GM23338 (cell line): ENCODE results near the gene EYA2. TPM values are rescaled to one million over a fixed set of nuclear protein-coding genes. Genes with fewer than 3 reads are reported as not detected.

Source experiments
- ATAC-seq: fragments of 200-7000 bp; cut with Tn5 transposase; 3 replicates; pipeline ENCODE4 v1.9.1; 2020
- DNase-seq: peaks from one replicate; pipeline ENCODE4 v3.0.0-alpha.2; 2015; ENCODE audit warnings: low spot score
- H2AFZ ChIP-seq: fragments of 200-600 bp; sonication (generic); 2 replicates; pipeline ENCODE4 v1.8.0; 2016; ENCODE audit warnings: antibody characterized with exemption, mild to moderate bottlenecking, moderate library complexity
- H3F3A ChIP-seq: fragments of 200-600 bp; sonication (generic); replicated peaks from 2 replicates; pipeline ENCODE4 v1.8.0; 2017; ENCODE audit warnings: antibody characterized with exemption, mixed run types, low read depth
- H3K27ac ChIP-seq: fragments of 200-600 bp; sonication (generic); 2 replicates; pipeline ENCODE4 v1.6.1; 2016; ENCODE audit warnings: low read depth
- H3K27me3 ChIP-seq: fragments of 200-600 bp; sonication (generic); 2 replicates; pipeline ENCODE4 v1.8.0; 2016; ENCODE audit warnings: mild to moderate bottlenecking, mixed run types, moderate library complexity; ENCODE audit not compliant: insufficient read depth
- H3K36me3 ChIP-seq: fragments of 200-600 bp; sonication (generic); 2 replicates; pipeline ENCODE4 v1.8.0; 2016; ENCODE audit warnings: mild to moderate bottlenecking; ENCODE audit not compliant: insufficient read depth
- H3K4me1 ChIP-seq: fragments of 200-600 bp; sonication (generic); 2 replicates; pipeline ENCODE4 v1.8.0; 2016; ENCODE audit warnings: mild to moderate bottlenecking, moderate library complexity; ENCODE audit not compliant: insufficient read depth
- H3K4me2 ChIP-seq: fragments of 200-600 bp; sonication (generic); 2 replicates; pipeline ENCODE4 v1.7.1; 2017; ENCODE audit warnings: mixed run types
- H3K4me3 ChIP-seq: fragments of 200-600 bp; sonication (generic); 2 replicates; pipeline ENCODE4 v1.6.1; 2016; ENCODE audit warnings: mixed run types
- H3K79me2 ChIP-seq: fragments of 200-600 bp; sonication (generic); replicated peaks from 2 replicates; pipeline ENCODE4 v1.8.0; 2017; ENCODE audit warnings: mild to moderate bottlenecking; ENCODE audit not compliant: insufficient read depth
- H3K9me2 ChIP-seq: fragments of 200-600 bp; sonication (generic); 2 replicates; pipeline ENCODE4 v1.8.0; 2017; ENCODE audit not compliant: insufficient read depth
- H4K20me1 ChIP-seq: fragments of 200-600 bp; sonication (generic); replicated peaks from 2 replicates; pipeline ENCODE4 v1.8.0; 2017; ENCODE audit warnings: mild to moderate bottlenecking; ENCODE audit not compliant: insufficient read depth
- H3K27ac Mint-ChIP-seq: 2 replicates; pipeline ENCODE4 v1.8.0; 2020; ENCODE audit warnings: inconsistent platforms, mild to moderate bottlenecking, moderate library complexity, mixed read lengths
- H3K27me3 Mint-ChIP-seq: 3 replicates; pipeline ENCODE4 v1.8.0; 2022; ENCODE audit warnings: low read depth, mild to moderate bottlenecking, moderate library complexity, mixed read lengths, inconsistent platforms; ENCODE audit not compliant: insufficient read depth, poor library complexity
- H3K36me3 Mint-ChIP-seq: 3 replicates; pipeline ENCODE4 v1.8.0; 2021; ENCODE audit warnings: low read depth, mild to moderate bottlenecking, inconsistent platforms, moderate library complexity, mixed read lengths
- H3K4me1 Mint-ChIP-seq: 3 replicates; pipeline ENCODE4 v1.8.0; 2020; ENCODE audit warnings: mild to moderate bottlenecking, inconsistent platforms, mixed read lengths
- H3K4me3 Mint-ChIP-seq: 3 replicates; pipeline ENCODE4 v1.8.0; 2021; ENCODE audit warnings: moderate library complexity, mild to moderate bottlenecking, inconsistent platforms, mixed read lengths
- H3K9me3 Mint-ChIP-seq: 3 replicates; pipeline ENCODE4 v1.8.0; 2020; ENCODE audit warnings: moderate library complexity, mild to moderate bottlenecking, inconsistent platforms, mixed read lengths
- CREB1 ChIP-seq: fragments of 250-450 bp; sonication (Bioruptor Pico); IDR thresholded peaks from 2 replicates; pipeline ENCODE4 v1.5.0; 2020; ENCODE audit warnings: low read depth, mild to moderate bottlenecking, moderate library complexity
- EZH2 ChIP-seq: fragments of 200-600 bp; sonication (generic); IDR thresholded peaks from one replicate; pipeline ENCODE4 v1.8.0; 2017; ENCODE audit warnings: antibody characterized with exemption, mild to moderate bottlenecking, low read depth; ENCODE audit not compliant: unreplicated experiment
- EZH2phosphoT487 ChIP-seq: fragments of 200-600 bp; sonication (generic); IDR thresholded peaks from one replicate; pipeline ENCODE4 v1.8.1; 2018; ENCODE audit warnings: antibody characterized with exemption; ENCODE audit not compliant: unreplicated experiment
- POLR2AphosphoS5 ChIP-seq: IDR thresholded peaks from 2 replicates; pipeline ENCODE4 v1.6.1; 2016; ENCODE audit warnings: antibody characterized with exemption, low read depth
- ZNF331 ChIP-seq: fragments of 250-450 bp; sonication (Bioruptor Pico); IDR thresholded peaks from 2 replicates; pipeline ENCODE4 v1.5.0; 2020; ENCODE audit warnings: low read depth, mild to moderate bottlenecking, moderate library complexity
- polyA plus RNA-seq: library from polyadenylated mRNA; unstranded; fragments of >200 nt; fragmentation: Nextera tagmentation; extraction: Ambion mirVana; gene quantifications from 2 replicates; pipeline ENCODE4 v1.2.1, GENCODE V29; 2016
- total RNA-seq: library from RNA; depleted of rRNA; stranded (reverse); fragments of >200 nt; shearing (Covaris generic); gene quantifications from 2 replicates; pipeline ENCODE4 v1.2.3, GENCODE V29; 2014
- TF ChIP-seq, protein P1 (sequence below): fragments of 250-450 bp; sonication (Bioruptor Pico); IDR thresholded peaks from 2 replicates; pipeline ENCODE4 v1.5.0; 2020; ENCODE audit warnings: mild to moderate bottlenecking, moderate library complexity

Gene EYA2
- total and polyA plus RNA-seq, 2 experiments from 2014 or later = 0.50 to 0.56 TPM

DNA sequence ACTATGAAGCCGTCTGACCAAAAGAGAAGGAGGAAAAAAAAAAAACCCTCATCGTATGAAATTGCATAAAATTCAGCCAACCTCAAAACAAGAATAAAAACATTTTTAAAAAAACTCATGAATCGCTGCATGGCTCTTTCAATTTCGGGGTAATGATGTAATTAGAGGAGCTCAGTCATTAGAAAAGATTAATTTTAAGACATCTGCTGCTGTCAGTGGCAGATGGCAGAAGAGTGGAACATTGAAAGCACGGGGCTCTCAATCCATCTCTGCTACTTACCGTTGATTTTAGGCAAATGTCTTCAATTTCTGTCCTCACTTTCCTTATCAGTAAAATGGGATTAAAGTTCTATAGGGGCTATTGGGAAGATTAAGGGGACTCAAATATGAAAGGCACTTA, 79.1 kb downstream of the EYA2 start (continued):
- TF ChIP-seq, protein P1, sequence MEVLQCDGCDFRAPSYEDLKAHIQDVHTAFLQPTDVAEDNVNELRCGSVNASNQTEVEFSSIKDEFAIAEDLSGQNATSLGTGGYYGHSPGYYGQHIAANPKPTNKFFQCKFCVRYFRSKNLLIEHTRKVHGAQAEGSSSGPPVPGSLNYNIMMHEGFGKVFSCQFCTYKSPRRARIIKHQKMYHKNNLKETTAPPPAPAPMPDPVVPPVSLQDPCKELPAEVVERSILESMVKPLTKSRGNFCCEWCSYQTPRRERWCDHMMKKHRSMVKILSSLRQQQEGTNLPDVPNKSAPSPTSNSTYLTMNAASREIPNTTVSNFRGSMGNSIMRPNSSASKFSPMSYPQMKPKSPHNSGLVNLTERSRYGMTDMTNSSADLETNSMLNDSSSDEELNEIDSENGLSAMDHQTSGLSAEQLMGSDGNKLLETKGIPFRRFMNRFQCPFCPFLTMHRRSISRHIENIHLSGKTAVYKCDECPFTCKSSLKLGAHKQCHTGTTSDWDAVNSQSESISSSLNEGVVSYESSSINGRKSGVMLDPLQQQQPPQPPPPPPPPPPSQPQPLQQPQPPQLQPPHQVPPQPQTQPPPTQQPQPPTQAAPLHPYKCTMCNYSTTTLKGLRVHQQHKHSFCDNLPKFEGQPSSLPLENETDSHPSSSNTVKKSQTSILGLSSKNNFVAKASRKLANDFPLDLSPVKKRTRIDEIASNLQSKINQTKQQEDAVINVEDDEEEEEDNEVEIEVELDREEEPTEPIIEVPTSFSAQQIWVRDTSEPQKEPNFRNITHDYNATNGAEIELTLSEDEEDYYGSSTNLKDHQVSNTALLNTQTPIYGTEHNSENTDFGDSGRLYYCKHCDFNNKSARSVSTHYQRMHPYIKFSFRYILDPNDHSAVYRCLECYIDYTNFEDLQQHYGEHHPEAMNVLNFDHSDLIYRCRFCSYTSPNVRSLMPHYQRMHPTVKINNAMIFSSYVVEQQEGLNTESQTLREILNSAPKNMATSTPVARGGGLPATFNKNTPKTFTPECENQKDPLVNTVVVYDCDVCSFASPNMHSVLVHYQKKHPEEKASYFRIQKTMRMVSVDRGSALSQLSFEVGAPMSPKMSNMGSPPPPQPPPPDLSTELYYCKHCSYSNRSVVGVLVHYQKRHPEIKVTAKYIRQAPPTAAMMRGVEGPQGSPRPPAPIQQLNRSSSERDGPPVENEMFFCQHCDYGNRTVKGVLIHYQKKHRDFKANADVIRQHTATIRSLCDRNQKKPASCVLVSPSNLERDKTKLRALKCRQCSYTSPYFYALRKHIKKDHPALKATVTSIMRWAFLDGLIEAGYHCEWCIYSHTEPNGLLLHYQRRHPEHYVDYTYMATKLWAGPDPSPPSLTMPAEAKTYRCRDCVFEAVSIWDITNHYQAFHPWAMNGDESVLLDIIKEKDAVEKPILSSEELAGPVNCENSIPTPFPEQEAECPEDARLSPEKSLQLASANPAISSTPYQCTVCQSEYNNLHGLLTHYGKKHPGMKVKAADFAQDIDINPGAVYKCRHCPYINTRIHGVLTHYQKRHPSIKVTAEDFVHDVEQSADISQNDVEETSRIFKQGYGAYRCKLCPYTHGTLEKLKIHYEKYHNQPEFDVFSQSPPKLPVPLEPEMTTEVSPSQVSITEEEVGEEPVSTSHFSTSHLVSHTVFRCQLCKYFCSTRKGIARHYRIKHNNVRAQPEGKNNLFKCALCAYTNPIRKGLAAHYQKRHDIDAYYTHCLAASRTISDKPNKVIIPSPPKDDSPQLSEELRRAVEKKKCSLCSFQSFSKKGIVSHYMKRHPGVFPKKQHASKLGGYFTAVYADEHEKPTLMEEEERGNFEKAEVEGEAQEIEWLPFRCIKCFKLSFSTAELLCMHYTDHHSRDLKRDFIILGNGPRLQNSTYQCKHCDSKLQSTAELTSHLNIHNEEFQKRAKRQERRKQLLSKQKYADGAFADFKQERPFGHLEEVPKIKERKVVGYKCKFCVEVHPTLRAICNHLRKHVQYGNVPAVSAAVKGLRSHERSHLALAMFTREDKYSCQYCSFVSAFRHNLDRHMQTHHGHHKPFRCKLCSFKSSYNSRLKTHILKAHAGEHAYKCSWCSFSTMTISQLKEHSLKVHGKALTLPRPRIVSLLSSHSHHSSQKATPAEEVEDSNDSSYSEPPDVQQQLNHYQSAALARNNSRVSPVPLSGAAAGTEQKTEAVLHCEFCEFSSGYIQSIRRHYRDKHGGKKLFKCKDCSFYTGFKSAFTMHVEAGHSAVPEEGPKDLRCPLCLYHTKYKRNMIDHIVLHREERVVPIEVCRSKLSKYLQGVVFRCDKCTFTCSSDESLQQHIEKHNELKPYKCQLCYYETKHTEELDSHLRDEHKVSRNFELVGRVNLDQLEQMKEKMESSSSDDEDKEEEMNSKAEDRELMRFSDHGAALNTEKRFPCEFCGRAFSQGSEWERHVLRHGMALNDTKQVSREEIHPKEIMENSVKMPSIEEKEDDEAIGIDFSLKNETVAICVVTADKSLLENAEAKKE (CRISPR knock-in tag) = no peak
- TF ChIP-seq ZNF331 = no peak
- TF ChIP-seq POLR2AphosphoS5 = no peak
- TF ChIP-seq CREB1 (CRISPR knock-in tag) = no peak
- TF ChIP-seq EZH2phosphoT487 = no peak

DNA sequence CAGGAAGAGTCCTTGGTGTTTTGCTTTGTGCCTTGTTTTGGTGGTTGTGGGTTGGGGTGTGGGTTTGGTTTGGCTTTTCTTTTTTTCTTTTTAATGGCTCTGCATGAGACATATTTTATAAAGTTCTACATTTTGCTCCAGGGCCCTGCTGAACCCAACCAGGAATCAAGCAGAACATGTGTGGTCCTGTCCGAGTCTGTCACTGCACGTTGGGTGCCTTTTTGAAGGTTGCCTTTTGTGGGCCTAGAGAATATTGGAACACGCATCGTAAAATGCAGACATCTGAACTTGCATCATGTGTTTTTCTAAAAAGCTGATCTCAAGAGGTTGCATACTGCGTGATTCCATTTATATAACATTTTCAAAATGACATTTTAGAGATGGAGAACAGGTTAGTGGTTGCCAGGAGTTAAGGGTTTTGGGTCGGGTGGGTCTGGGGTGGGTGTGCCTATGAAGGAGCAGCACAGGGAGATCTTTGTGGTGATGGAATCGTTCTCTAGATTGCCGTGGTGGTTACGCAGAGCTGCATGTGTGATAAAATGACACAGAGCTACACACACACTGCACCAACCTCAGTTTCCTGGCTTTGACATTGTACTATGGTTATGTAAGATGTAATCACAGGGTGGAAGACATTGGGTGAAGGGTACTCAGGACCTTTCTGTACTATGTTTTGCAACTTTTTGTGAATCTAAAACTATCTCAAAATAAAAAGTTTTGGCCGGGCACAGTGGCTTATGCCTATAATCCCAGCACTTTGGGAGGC, 80.2 kb downstream of the EYA2 start:
- peaks cover 17% of the 10 kb centered on the region for H3K4me1 Mint-ChIP-seq
- Histone ChIP-seq H3K9me2 (peaks cover 7% of the 10 kb centered on the region), H4K20me1 (no peaks in the 10 kb centered on the region), H2AFZ (no peak overlapping the region), H3K36me3 (no peaks in the 10 kb centered on the region), H3K4me3 (no peak overlapping the region), H3K27me3 (no peaks in the 10 kb centered on the region), H3K27ac (no peak overlapping the region), H3K4me2 (no peak overlapping the region), H3F3A (no peaks in the 10 kb centered on the region), H3K79me2 (no peaks in the 10 kb centered on the region), H3K4me1 (peaks cover 8% of the 10 kb centered on the region)
- H3K4me3 Mint-ChIP-seq = no peak overlapping the region
- DNase-seq = no peak
- peaks cover 10% of the 10 kb centered on the region for H3K27me3 Mint-ChIP-seq
- no peak overlapping the region for H3K27ac Mint-ChIP-seq
- H3K9me3 Mint-ChIP-seq = no peaks in the 10 kb centered on the region; the same call in 2 of the 3 replicates
- no peaks in the 10 kb centered on the region for H3K36me3 Mint-ChIP-seq
- ATAC-seq = no peak
- TF ChIP-seq, protein P1 (CRISPR knock-in tag) = no peak
- TF ChIP-seq EZH2 (no peak), EZH2phosphoT487 (no peak), POLR2AphosphoS5 (no peak), ZNF331 (no peak)
